Brain microvascular endothelial cell (primary cell): Measurements from ENCODE around the gene OPN1SW.

ENCODE experiments used
- DNase-seq: peaks from one replicate; pipeline ENCODE4 v3.0.0-alpha.2; 2020
- H3K27ac ChIP-seq: fragments of 250-450 bp; sonication (Bioruptor Pico); 2 replicates; pipeline ENCODE4 v1.5.1; 2020; ENCODE audit warnings: mild to moderate bottlenecking, moderate library complexity
- H3K27me3 ChIP-seq: fragments of 250-450 bp; sonication (Bioruptor Pico); replicated peaks from 2 replicates; pipeline ENCODE4 v1.5.1; 2020; ENCODE audit warnings: mild to moderate bottlenecking
- H3K36me3 ChIP-seq: fragments of 250-450 bp; sonication (Bioruptor Pico); replicated peaks from 2 replicates; pipeline ENCODE4 v1.5.1; 2020; ENCODE audit warnings: mild to moderate bottlenecking
- H3K4me3 ChIP-seq: 2 replicates; pipeline ENCODE4 v1.5.1; 2011; ENCODE audit warnings: low read depth, mild to moderate bottlenecking, control low read depth, low read length, moderate library complexity
- CTCF ChIP-seq: IDR thresholded peaks from 2 replicates; pipeline ENCODE4 v1.5.1; 2011; ENCODE audit warnings: low read depth, mild to moderate bottlenecking, moderate library complexity, low read length, control low read depth, inconsistent platforms; ENCODE audit errors: missing control alignments
- in situ Hi-C: cut with HindIII; loops from 2 replicates; pipeline ENCODE4 v1.10.0; 2017; ENCODE audit warnings: low sequenced_read_pairs, low pct_ligation_motif_present

Gene OPN1SW

DNA sequence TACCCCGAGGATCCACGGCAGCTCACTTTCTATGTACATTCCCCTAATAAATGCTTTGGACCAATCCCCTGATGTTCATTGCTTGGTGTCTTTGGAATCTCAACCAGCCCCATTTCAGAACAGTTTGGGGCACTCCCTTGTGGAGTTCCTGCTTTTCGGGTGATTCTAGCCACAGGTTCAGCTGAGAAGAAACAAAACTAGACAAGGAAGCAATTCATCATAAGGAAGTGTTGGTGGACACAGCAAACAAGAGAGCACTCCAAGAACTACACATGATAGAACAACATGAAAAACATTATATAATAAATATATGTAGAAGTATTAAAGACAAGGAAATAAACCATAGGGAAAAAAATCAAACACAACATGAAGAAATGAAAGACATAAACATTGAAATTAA is 10.1 kb upstream of the OPN1SW start:
- in situ Hi-C loops = no loop called here
- TF ChIP-seq CTCF = no peak
- no peaks in the 10 kb centered on the region for H3K36me3 ChIP-seq
- no peaks in the 10 kb centered on the region for H3K27me3 ChIP-seq
- DNase-seq = no peak
- no peak overlapping the region for H3K27ac ChIP-seq
- H3K4me3 ChIP-seq = no peak overlapping the region

- DNase-seq = peak; percentile 90
- H3K36me3 ChIP-seq = no peaks in the 10 kb centered on the region
- peak overlapping the region; percentile 40 for H3K4me3 ChIP-seq
- H3K27ac ChIP-seq = no peak overlapping the region
- no peaks in the 10 kb centered on the region for H3K27me3 ChIP-seq
- TF ChIP-seq CTCF = no peak
- in situ Hi-C loops = no loop called here
These were observed 7.7 kb upstream of the OPN1SW start for GRCh38 chr7:128783143-128783861.

- Histone ChIP-seq H3K36me3 (no peaks in the 10 kb centered on the region), H3K27ac (no peak overlapping the region), H3K27me3 (no peaks in the 10 kb centered on the region), H3K4me3 (no peak overlapping the region)
- in situ Hi-C loops = no loop called here
- DNase-seq = no peak
- no peak for TF ChIP-seq CTCF
These were observed 6.3 kb upstream of the OPN1SW start for GRCh38 chr7:128781851-128782250.

DNA sequence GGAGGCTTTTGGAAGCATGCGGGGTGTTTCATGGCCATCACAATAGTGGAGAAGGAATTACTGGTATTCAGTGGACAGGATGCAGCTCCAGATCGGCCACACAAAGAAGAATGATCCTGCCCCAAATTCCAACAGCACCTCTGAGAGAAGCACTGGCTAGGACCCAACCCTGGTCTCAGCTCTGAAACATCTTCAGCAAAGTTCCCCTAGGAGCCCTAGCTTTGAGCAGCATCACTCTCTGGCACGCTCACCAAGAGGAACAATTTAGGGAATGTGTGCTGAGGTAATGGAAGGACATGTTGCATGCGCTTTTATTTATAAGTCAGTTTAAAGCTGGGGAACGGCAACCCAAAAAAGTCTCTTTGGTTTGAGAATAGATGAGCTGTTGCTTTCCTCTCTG is 5.5 kb upstream of the OPN1SW start:
- no peaks in the 10 kb centered on the region for H3K27me3 ChIP-seq
- in situ Hi-C loops = no loop called here
- TF ChIP-seq CTCF = no peak
- no peaks in the 10 kb centered on the region for H3K36me3 ChIP-seq
- H3K4me3 ChIP-seq = no peak overlapping the region
- no peak for DNase-seq
- no peak overlapping the region for H3K27ac ChIP-seq

- H3K27me3 ChIP-seq = no peaks in the 10 kb centered on the region
- no peak overlapping the region for H3K27ac ChIP-seq
- DNase-seq = no peak
- peaks cover 13% of the 10 kb centered on the region for H3K36me3 ChIP-seq
- no peak overlapping the region for H3K4me3 ChIP-seq
- in situ Hi-C loops = no loop called here
- no peak for TF ChIP-seq CTCF
These were observed 3.4 kb upstream of the OPN1SW start for GRCh38 chr7:128778946-128779345.
